WTC11 (cell line): ENCODE data around the gene HSD17B12. TPM values are rescaled to one million over a fixed set of nuclear protein-coding genes. Genes with fewer than 3 reads are reported as not detected.

Experiments
- ATAC-seq: fragments of 200-7000 bp; cut with Tn5 transposase; 2 replicates; pipeline ENCODE4 v1.10.0; 2021; ENCODE audit warnings: mild to moderate bottlenecking, moderate library complexity
- CTCF ChIA-PET: fragments of 300-600 bp; sonication (Branson Sonifier 250); formaldehyde crosslinking; loops from one replicate; lab custom pipeline; 2021; ENCODE audit warnings: antibody characterized with exemption; lab: Charles Lee
- POLR2A ChIA-PET: fragments of 350-600 bp; sonication (Branson Sonifier 250); formaldehyde crosslinking; loops from one replicate; lab custom pipeline; 2021; ENCODE audit warnings: antibody characterized with exemption; lab: Charles Lee
- DNase-seq: peaks from one replicate; pipeline ENCODE4 v3.0.0; 2021; ENCODE audit warnings: low spot score
- H3K27ac Mint-ChIP-seq: 2 replicates; pipeline ENCODE4 v1.8.0; 2021; ENCODE audit warnings: mixed read lengths
- H3K27me3 Mint-ChIP-seq: 2 replicates; pipeline ENCODE4 v1.8.0; 2021; ENCODE audit warnings: low read depth, mild to moderate bottlenecking, moderate library complexity, mixed read lengths
- H3K36me3 Mint-ChIP-seq: 2 replicates; pipeline ENCODE4 v1.8.0; 2021; ENCODE audit warnings: mixed read lengths
- H3K4me1 Mint-ChIP-seq: 2 replicates; pipeline ENCODE4 v1.8.0; 2022; ENCODE audit warnings: mixed read lengths
- H3K4me3 Mint-ChIP-seq: 2 replicates; pipeline ENCODE4 v1.8.0; 2021; ENCODE audit warnings: mild to moderate bottlenecking, moderate library complexity, mixed read lengths
- H3K9me3 Mint-ChIP-seq: 2 replicates; pipeline ENCODE4 v1.8.0; 2021; ENCODE audit warnings: mixed read lengths
- CREB1 ChIP-seq: sonication (generic); formaldehyde crosslinking; IDR thresholded peaks from 2 replicates; pipeline ENCODE4 v1.8.0; 2023; ENCODE audit warnings: mild to moderate bottlenecking, missing genetic modification reagents
- ELF4 ChIP-seq: sonication (generic); formaldehyde crosslinking; IDR thresholded peaks from 2 replicates; pipeline ENCODE4 v1.8.1; 2022; ENCODE audit warnings: low read depth, mild to moderate bottlenecking, moderate library complexity, missing genetic modification reagents
- FOXK1 ChIP-seq: sonication (generic); formaldehyde crosslinking; IDR thresholded peaks from 2 replicates; pipeline ENCODE4 v1.8.0; 2022; ENCODE audit warnings: mild to moderate bottlenecking, moderate library complexity, missing genetic modification reagents
- FOXP4 ChIP-seq: sonication (generic); formaldehyde crosslinking; IDR thresholded peaks from 2 replicates; pipeline ENCODE4 v1.8.0; 2022; ENCODE audit warnings: mild to moderate bottlenecking, missing genetic modification reagents
- IRF2 ChIP-seq: sonication (generic); formaldehyde crosslinking; IDR thresholded peaks from 2 replicates; pipeline ENCODE4 v1.8.0; 2022; ENCODE audit warnings: low read depth, missing genetic modification reagents, borderline replicate concordance
- NR2C2 ChIP-seq: sonication (generic); formaldehyde crosslinking; IDR thresholded peaks from 2 replicates; pipeline ENCODE4 v1.8.0; 2022; ENCODE audit warnings: mild to moderate bottlenecking, missing genetic modification reagents
- PREB ChIP-seq: sonication (generic); formaldehyde crosslinking; IDR thresholded peaks from 2 replicates; pipeline ENCODE4 v1.8.1; 2022; ENCODE audit warnings: mild to moderate bottlenecking, missing genetic modification reagents, moderate library complexity, borderline replicate concordance
- RORB ChIP-seq: fragments of 250-450 bp; sonication (Bioruptor Pico); IDR thresholded peaks from 2 replicates; pipeline ENCODE4 v1.9.0; 2021; ENCODE audit warnings: mild to moderate bottlenecking
- SMAD4 ChIP-seq: sonication (generic); formaldehyde crosslinking; IDR thresholded peaks from 2 replicates; pipeline ENCODE4 v1.8.0; 2022; ENCODE audit warnings: mild to moderate bottlenecking, missing genetic modification reagents
- USF2 ChIP-seq: sonication (generic); formaldehyde crosslinking; IDR thresholded peaks from 2 replicates; pipeline ENCODE4 v1.8.1; 2023; ENCODE audit warnings: mild to moderate bottlenecking, missing genetic modification reagents, moderate library complexity
- ZNF425 ChIP-seq: fragments of 250-450 bp; sonication (Bioruptor Pico); conservative IDR thresholded peaks from 2 replicates; pipeline ENCODE4 v1.9.0; 2021; ENCODE audit warnings: mild to moderate bottlenecking
- ZNF532 ChIP-seq: fragments of 250-450 bp; sonication (Bioruptor Pico); IDR thresholded peaks from 2 replicates; pipeline ENCODE4 v1.9.0; 2021; ENCODE audit warnings: mild to moderate bottlenecking, borderline replicate concordance
- ZSCAN18 ChIP-seq: fragments of 250-450 bp; sonication (Bioruptor Pico); IDR thresholded peaks from 2 replicates; pipeline ENCODE4 v2.1.2; 2022; ENCODE audit warnings: mild to moderate bottlenecking, moderate library complexity
- total RNA-seq: library from RNA; stranded (reverse); gene quantifications from 3 replicates; pipeline ENCODE4 v1.2.3, GENCODE V29; 2021
- TF ChIP-seq, protein P1 (sequence below): sonication (generic); formaldehyde crosslinking; IDR thresholded peaks from 2 replicates; pipeline ENCODE4 v1.8.1; 2023; ENCODE audit warnings: mild to moderate bottlenecking, missing genetic modification reagents

The HSD17B12 gene
- total RNA-seq, 1 experiment from 2014 or later, result 149 TPM

DNA sequence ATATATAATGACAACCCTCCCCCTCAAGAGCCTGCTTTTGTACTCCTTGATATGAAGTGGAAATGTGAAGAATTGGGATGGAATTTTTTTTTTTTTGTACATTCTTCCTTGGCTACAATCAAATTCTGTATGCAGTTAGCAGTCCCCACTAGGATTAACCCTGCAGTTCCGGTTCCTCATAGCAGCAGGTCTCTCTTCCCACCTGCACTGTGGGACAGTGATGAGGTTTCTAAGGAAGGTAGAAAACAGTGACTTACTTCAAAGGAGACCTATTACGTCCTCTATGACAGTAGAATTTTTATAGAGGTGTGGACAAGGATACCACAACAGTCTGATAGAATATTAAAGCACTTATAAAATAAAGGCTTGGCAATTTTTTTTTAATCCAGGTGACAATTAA is 153.7 kb downstream of the HSD17B12 start:
- no peak for DNase-seq
- Mint-ChIP-seq H3K36me3 (peaks cover 27% of the 10 kb centered on the region), H3K4me3 (no peak overlapping the region)
- CTCF ChIA-PET, result no interaction called here
- TF ChIP-seq ELF4, result no peak
- TF ChIP-seq CREB1, result no peak
- no peak for TF ChIP-seq ZNF532 (CRISPR knock-in tag)
- no peak for TF ChIP-seq USF2 (CRISPR knock-in tag)
- TF ChIP-seq, protein P1, sequence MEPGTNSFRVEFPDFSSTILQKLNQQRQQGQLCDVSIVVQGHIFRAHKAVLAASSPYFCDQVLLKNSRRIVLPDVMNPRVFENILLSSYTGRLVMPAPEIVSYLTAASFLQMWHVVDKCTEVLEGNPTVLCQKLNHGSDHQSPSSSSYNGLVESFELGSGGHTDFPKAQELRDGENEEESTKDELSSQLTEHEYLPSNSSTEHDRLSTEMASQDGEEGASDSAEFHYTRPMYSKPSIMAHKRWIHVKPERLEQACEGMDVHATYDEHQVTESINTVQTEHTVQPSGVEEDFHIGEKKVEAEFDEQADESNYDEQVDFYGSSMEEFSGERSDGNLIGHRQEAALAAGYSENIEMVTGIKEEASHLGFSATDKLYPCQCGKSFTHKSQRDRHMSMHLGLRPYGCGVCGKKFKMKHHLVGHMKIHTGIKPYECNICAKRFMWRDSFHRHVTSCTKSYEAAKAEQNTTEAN (CRISPR knock-in tag), result no peak
- TF ChIP-seq FOXK1 (CRISPR knock-in tag), result no peak
- no peak for TF ChIP-seq SMAD4 (CRISPR knock-in tag)
- TF ChIP-seq RORB (CRISPR knock-in tag), result no peak
- no peak for TF ChIP-seq ZNF425 (CRISPR knock-in tag)
- TF ChIP-seq, all 79 proteins: peak for 0
- ATAC-seq, result no peak
- H3K27me3 Mint-ChIP-seq, result no peaks in the 10 kb centered on the region
- H3K9me3 Mint-ChIP-seq, result no peaks in the 10 kb centered on the region
- no peaks in the 10 kb centered on the region for H3K4me1 Mint-ChIP-seq
- POLR2A ChIA-PET, result no interaction called here
- H3K27ac Mint-ChIP-seq, result no peak overlapping the region

DNA sequence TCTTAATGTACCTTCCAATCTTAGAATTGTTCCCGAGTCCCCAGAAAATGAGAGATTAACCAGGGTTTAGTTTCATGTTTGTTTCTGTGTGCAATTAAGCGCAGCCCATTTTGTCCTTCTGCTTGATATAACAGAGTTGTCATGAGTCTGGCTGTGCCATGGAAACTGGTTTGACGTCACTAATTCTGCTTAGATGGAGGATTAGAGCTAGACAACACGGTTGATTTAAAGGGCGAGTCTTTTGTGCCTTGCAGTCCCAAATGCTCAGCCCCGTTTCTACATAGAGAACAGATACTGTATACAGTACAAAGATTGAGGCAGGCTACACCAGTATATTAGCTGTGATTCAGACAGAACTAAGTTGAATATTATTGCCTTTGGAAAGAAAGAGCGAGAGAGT is 154.6 kb downstream of the HSD17B12 start:
- ATAC-seq (no peak), DNase-seq (no peak)
- H3K9me3 Mint-ChIP-seq, result no peaks in the 10 kb centered on the region
- no peak overlapping the region for H3K4me3 Mint-ChIP-seq
- H3K36me3 Mint-ChIP-seq, result peaks cover 34% of the 10 kb centered on the region
- no peaks in the 10 kb centered on the region for H3K27me3 Mint-ChIP-seq
- ChIA-PET CTCF (interaction anchor here (0.8 to 1.8 kb wide), 2 partner anchors 10 to 16 kb away, joined by 4 to 11 read pairs; no protein-coding TSS in a partner anchor), POLR2A (no interaction called here)
- H3K4me1 Mint-ChIP-seq, result no peaks in the 10 kb centered on the region
- no peak overlapping the region for H3K27ac Mint-ChIP-seq
- TF ChIP-seq ZSCAN18 (CRISPR knock-in tag), result no peak
- no peak for TF ChIP-seq FOXP4
- TF ChIP-seq NR2C2 (CRISPR knock-in tag), result no peak
- no peak for TF ChIP-seq PREB (CRISPR knock-in tag)
- TF ChIP-seq IRF2 (CRISPR knock-in tag), result no peak
- TF ChIP-seq ZNF532 (CRISPR knock-in tag), result no peak
